GM21447 (cell line): ENCODE measurements around the gene NEDD4.
"Not testable (repeated sequence)": the region's sequence is repeated elsewhere in the genome, so short reads cannot be mapped to it uniquely, and the experiment has no call there.

Source experiments
- ATAC-seq: cut with Tn5 transposase; IDR thresholded peaks from one replicate; pipeline ENCODE4 v1.9.1; 2021; ENCODE audit not compliant: unreplicated experiment

NEDD4 gene

GRCh38 chr15:55897560-55898336 is 95.7 kb downstream of the NEDD4 start:
- ATAC-seq, result no peak

GRCh38 chr15:55894399-55894965 is 98.9 kb downstream of the NEDD4 start:
- no peak for ATAC-seq

- ATAC-seq, result no peak
Measured at GRCh38 chr15:55893852-55894251, 99.6 kb downstream of the NEDD4 start.

GRCh38 chr15:55891196-55891595 is 102.2 kb downstream of the NEDD4 start:
- no peak for ATAC-seq

- ATAC-seq, result no peak
Measured at GRCh38 chr15:55884223-55884622, 109.2 kb downstream of the NEDD4 start.

- ATAC-seq, result no peak
Measured at GRCh38 chr15:55879181-55879580, 114.2 kb downstream of the NEDD4 start.

GRCh38 chr15:55873024-55873720 is 120.2 kb downstream of the NEDD4 start:
- no peak for ATAC-seq

GRCh38 chr15:55872471-55872870 is 120.9 kb downstream of the NEDD4 start:
- no peak for ATAC-seq

GRCh38 chr15:55869660-55870059 is 123.8 kb downstream of the NEDD4 start:
- ATAC-seq, result no peak

GRCh38 chr15:55868707-55869106 is 124.7 kb downstream of the NEDD4 start:
- no peak for ATAC-seq

GRCh38 chr15:55868291-55868690 is 125.1 kb downstream of the NEDD4 start:
- not testable (repeated sequence) for ATAC-seq

- ATAC-seq, result no peak
Measured at GRCh38 chr15:55863911-55864310, 129.5 kb downstream of the NEDD4 start.

GRCh38 chr15:55861115-55861514 is 132.3 kb downstream of the NEDD4 start:
- no peak for ATAC-seq

GRCh38 chr15:55860468-55860867 is 132.9 kb downstream of the NEDD4 start:
- no peak for ATAC-seq

- ATAC-seq, result no peak
Measured at GRCh38 chr15:55859681-55860080, 133.7 kb downstream of the NEDD4 start.

GRCh38 chr15:55858661-55859060 is 134.8 kb downstream of the NEDD4 start:
- no peak for ATAC-seq

GRCh38 chr15:55856506-55857164 is 136.8 kb downstream of the NEDD4 start:
- no peak for ATAC-seq

- ATAC-seq, result no peak
Measured at GRCh38 chr15:55853134-55853533, 140.3 kb downstream of the NEDD4 start.

- peak; percentile 81 for ATAC-seq
Measured at GRCh38 chr15:55846116-55846707, 147.2 kb downstream of the NEDD4 start.

- ATAC-seq, result not testable (repeated sequence)
Measured at GRCh38 chr15:55842897-55843296, 150.5 kb downstream of the NEDD4 start.

- ATAC-seq, result no peak
Measured at GRCh38 chr15:55835866-55836265, 157.5 kb downstream of the NEDD4 start.
